ENCODE data around the gene CGB8. TPM values are rescaled to one million over a fixed set of nuclear protein-coding genes. Genes with fewer than 3 reads are reported as not detected.
A peak's percentile ranks its signal among the peaks of the same experiment; 100 is the strongest.

The CGB8 gene
- total and polyA plus RNA-seq, 2 of the 4 experiments (the other 2 are of a cell fraction): 0.48 TPM; not detected in 1

DNA sequence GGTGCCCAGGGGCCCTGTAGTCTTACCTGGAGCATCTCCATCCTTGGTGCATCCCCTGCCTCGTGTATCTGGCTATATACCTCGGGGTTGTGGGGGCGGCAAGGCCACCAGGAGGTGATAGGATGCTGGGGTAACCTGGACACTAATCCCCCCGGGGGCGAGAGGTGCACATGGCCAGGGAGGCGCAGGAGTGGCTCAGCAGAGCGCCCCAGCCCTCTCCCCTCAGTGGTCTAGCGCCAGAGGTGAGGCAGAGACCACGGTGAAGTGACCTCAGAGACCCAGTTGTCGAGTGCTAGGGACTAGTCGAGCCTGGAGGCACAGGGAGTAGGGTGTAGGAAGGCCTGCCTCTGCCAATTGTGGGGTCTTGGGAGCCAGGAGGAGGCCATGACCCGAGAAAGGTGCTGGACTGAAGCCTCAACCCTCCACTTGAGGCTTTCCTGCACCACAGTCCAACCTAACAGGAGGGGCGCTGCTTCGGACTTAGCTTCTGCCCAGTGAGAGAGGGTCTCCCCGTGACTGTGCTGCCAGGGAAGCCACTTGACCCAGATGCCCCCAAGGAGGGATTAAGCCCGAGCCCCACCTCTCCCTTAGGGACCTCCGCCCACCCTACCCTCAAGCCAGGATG is 31.8 kb downstream of the CGB8 start, which contains the start of gene LHB:
Gene LHB, minus strand, starts transcription at position 51 of the 625 bp plus-strand sequence. Its CDS starts 10 bp downstream, at position 41.
- DNase-seq (no peak), ATAC-seq (ENCODE audit: low read depth) (no peak)
- H2BK15ac ChIP-seq (ENCODE audit: low read depth, low read length): no peak within 1 kb of the TSS
- H3K79me1 ChIP-seq (ENCODE audit: low read depth in 1 of 2, low read length in 2 of 2): peaks cover 0 to 3% of the 10 kb centered on the region in 2 experiments; a peak in 1 of 4 replicates
- CTCF ChIA-PET: interaction anchor here (1.2 to 1.5 kb wide), 2 partner anchors 24 to 39 kb away, joined by 4 to 5 read pairs; partner anchors contain the start of genes GYS1 and RUVBL2
- no peak within 1 kb of the TSS for H2BK5ac ChIP-seq (ENCODE audit: low read depth, low read length, poor library complexity, severe bottlenecking)
- dilution Hi-C loops (cut with HindIII; ENCODE audit: low sequenced_read_pairs, unreplicated experiment) (no loop called here), intact Hi-C loops (cut with micrococcal nuclease) (no loop called here), in situ Hi-C loops (cut with MboI; ENCODE audit: low sequenced_read_pairs) (no loop called here)
- POLR2A ChIA-PET (ENCODE audit: unreplicated experiment): no interaction called here
- H3K9me1 ChIP-seq (ENCODE audit: insufficient read depth, low read length): 0 out of 2 replicates have a peak, but pooled peaks cover 3% of the 10 kb centered on the region
- H3K27ac ChIP-seq (ENCODE audit: insufficient read depth, low read length): no peak within 1 kb of the TSS
- H2AK9ac ChIP-seq (replicated peaks; ENCODE audit: low read depth, low read length, poor library complexity): peak within 1 kb of the TSS; percentile 60
- no peak within 1 kb of the TSS for H2AK5ac ChIP-seq (ENCODE audit: low read depth, low read length)
- H3K4me1 ChIP-seq (ENCODE audit: control insufficient read depth, insufficient read depth, low read length): peaks cover 5% of the 10 kb centered on the region; the same call in 1 of the 2 replicates
- no peaks in the 10 kb centered on the region; the same call in 1 of the 2 replicates for H4K20me1 ChIP-seq (ENCODE audit: insufficient read depth, low read length)
- no peak within 1 kb of the TSS for H3K14ac ChIP-seq (replicated peaks; ENCODE audit: low read depth, low read length)
- H3K18ac ChIP-seq (ENCODE audit: low read depth, low read length): no peak within 1 kb of the TSS
- H4K5ac ChIP-seq (ENCODE audit: low read depth, low read length): no peak within 1 kb of the TSS
- WGBS, 2 experiments (ENCODE audit: extremely low coverage in 2 of 2, insufficient read length in 1 of 2): 80% methylated on average over 2 of the region's 17 CpGs; no CpG with 5 or more reads in 1 of the 2 experiments
- H3K27me3 ChIP-seq (ENCODE audit: control insufficient read depth, insufficient read depth, low read length): peaks cover 2% of the 10 kb centered on the region; the same call in 1 of the 2 replicates
- BruUV-seq (replicated peaks): no TSS peak
- peak within 1 kb of the TSS; percentile 32 for H3K4me3 ChIP-seq (ENCODE audit: insufficient read depth, low read depth, low read length)
- H4K91ac ChIP-seq (ENCODE audit: insufficient read depth, low read depth, low read length): no peak within 1 kb of the TSS
- H3K9ac ChIP-seq (ENCODE audit: low read depth, low read length): no peak within 1 kb of the TSS
- H2BK20ac ChIP-seq (ENCODE audit: low read depth, low read length): no peak within 1 kb of the TSS
- no peak within 1 kb of the TSS for H2BK120ac ChIP-seq (ENCODE audit: low read depth, low read length)
- no peak within 1 kb of the TSS for H3K4ac ChIP-seq (ENCODE audit: low read depth, low read length)
- peak within 1 kb of the TSS; percentile 93 for H3K4me2 ChIP-seq (ENCODE audit: low read depth, low read length)
- peak within 1 kb of the TSS; percentile 78 for H2AFZ ChIP-seq (replicated peaks; ENCODE audit: low read length, poor library complexity)
- H3K23ac ChIP-seq (ENCODE audit: low read depth, low read length): no peak within 1 kb of the TSS
- peak within 1 kb of the TSS in 1 of 2 experiments; percentile 67; a peak in 1 of 4 replicates for H4K8ac ChIP-seq (ENCODE audit: low read depth in 2 of 2, low read length in 2 of 2)
- H3K9me3 ChIP-seq (ENCODE audit: control insufficient read depth, insufficient read depth, low read length): no peaks in the 10 kb centered on the region
- peaks cover 31% of the 10 kb centered on the region for H3K36me3 ChIP-seq (ENCODE audit: control insufficient read depth, insufficient read depth, low read length)
- no peak within 1 kb of the TSS; the same call in 1 of the 2 replicates for H3K56ac ChIP-seq (ENCODE audit: extremely low read depth, insufficient read depth, low read length)
- no peak for TF ChIP-seq MXI1 (IDR thresholded peaks at IDR 0.05; ENCODE audit: borderline replicate concordance, low read depth, low read length)
- TF ChIP-seq BHLHE40 (IDR thresholded peaks at IDR 0.05; ENCODE audit: low read depth, low read length): no peak
- no peak for TF ChIP-seq RFX5 (IDR thresholded peaks at IDR 0.05; ENCODE audit: low read depth, low read length)
- TF ChIP-seq SMC3 (IDR thresholded peaks at IDR 0.05; ENCODE audit: low read depth, low read length): no peak
- no peak for TF ChIP-seq ELK1 (IDR thresholded peaks at IDR 0.05; ENCODE audit: borderline replicate concordance, low read depth, low read length)
- TF ChIP-seq MAZ (IDR thresholded peaks at IDR 0.05; ENCODE audit: borderline replicate concordance, low read depth, low read length): no peak
- TF ChIP-seq RCOR1 (IDR thresholded peaks at IDR 0.05; ENCODE audit: insufficient replicate concordance, low read length): no peak
- TF ChIP-seq, protein P1, sequence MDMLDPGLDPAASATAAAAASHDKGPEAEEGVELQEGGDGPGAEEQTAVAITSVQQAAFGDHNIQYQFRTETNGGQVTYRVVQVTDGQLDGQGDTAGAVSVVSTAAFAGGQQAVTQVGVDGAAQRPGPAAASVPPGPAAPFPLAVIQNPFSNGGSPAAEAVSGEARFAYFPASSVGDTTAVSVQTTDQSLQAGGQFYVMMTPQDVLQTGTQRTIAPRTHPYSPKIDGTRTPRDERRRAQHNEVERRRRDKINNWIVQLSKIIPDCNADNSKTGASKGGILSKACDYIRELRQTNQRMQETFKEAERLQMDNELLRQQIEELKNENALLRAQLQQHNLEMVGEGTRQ (IDR thresholded peaks at IDR 0.05; ENCODE audit: low read depth, low read length): no peak
- TF ChIP-seq CHD1 (IDR thresholded peaks at IDR 0.05; ENCODE audit: low read depth, low read length): no peak
- TF ChIP-seq NFE2L2 (IDR thresholded peaks at IDR 0.05; ENCODE audit: low read depth, low read length): no peak
- TF ChIP-seq MAFK (IDR thresholded peaks at IDR 0.05; ENCODE audit: low read depth, low read length): no peak
- no peak for TF ChIP-seq POLR2A (IDR thresholded peaks at IDR 0.05; ENCODE audit: low read depth, low read length)
- TF ChIP-seq FOS (IDR thresholded peaks at IDR 0.05; ENCODE audit: low read depth, low read length): no peak
- no peak for TF ChIP-seq RAD21 (IDR thresholded peaks at IDR 0.05; ENCODE audit: low read length)
- no peak for TF ChIP-seq CTCF (conservative IDR thresholded peaks at IDR 0.05; ENCODE audit: low read depth, low read length)

Data from IMR-90 (cell line).